HK-2 (cell line): ENCODE results near the gene LGALS14.
"Not testable (repeated sequence)": the region's sequence is repeated elsewhere in the genome, so short reads cannot be mapped to it uniquely, and the experiment has no call there.

Source experiments
- DNase-seq: peaks from one replicate; pipeline ENCODE4 v3.0.0-alpha.2; 2018; ENCODE audit not compliant: unreplicated experiment

Gene LGALS14

DNA sequence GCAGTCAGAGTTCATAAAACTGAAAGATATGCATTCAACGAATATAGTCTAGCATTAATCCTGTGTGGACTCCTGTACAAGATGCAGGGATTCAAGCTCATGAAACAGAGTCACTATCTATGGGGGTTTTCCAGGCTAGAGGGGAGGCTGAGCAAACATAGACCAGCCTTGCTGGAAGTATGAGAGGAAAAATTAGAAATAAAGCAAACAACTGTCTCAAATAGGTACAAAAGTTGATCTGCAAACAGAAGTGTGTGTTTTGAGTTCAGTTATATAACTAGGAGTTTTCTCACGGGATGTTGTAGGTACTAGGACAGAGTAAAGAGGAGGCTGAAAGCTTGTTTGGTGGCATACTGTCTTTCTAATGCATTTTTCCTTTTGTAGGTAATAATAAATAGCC is 8.5 kb upstream of the LGALS14 start:
- DNase-seq = no peak

DNA sequence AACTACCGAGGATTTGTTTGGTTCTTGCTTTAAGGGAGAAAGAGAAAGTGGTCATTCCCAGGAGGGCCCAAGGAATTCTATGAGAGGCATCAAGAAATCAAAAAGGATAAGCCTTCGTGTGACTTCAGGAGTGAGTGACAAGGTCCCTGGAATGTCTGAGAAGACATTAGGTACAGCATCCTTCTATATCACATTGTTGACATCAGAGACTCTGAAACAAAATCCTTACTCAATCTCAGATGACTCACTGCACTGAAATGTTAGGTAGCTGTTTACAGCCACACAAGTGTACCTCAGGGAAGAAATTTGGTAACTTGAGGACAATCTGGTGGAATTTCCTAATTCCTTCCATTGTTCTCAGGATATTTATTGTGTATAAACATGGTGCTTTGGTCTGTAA is 7.9 kb upstream of the LGALS14 start:
- no peak for DNase-seq

- no peak for DNase-seq
Observed at GRCh38 chr19:39698535-39698934, 5.7 kb upstream of the LGALS14 start.

- no peak for DNase-seq
Observed at GRCh38 chr19:39701291-39701690, 3.0 kb upstream of the LGALS14 start.

DNA sequence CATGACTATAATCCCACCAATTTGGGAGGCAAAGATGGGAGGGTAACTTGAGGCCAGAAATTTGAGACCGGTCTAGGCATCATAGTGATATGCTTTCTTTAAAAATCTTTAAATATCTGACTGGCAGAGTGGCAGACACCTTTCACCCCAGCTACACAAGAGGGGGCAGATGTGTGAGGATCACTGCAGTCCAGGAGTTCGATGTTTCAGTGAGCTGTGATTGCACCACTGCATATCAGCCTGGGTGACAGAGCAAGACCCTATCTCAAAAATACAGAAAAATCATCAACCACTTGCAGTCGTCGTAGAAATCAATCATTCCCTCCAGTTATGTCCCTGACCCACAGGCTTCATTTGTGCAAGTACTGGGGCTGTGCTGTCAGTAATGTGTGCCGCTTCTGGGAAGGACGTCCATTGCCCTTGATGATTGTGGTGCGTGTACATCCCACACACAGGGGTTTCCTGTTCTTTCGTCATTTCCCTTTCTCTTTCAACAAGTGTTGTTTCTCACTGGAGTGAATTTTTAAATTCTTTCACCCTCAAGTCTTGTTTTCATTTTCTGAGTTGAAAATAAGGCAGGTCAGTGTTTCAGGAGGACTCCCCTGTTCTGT is 1.4 kb downstream of the LGALS14 start:
- DNase-seq = no peak

- DNase-seq = no peak
Observed at GRCh38 chr19:39708594-39708993, 4.3 kb downstream of the LGALS14 start.

GRCh38 chr19:39709026-39709872 is 5.0 kb downstream of the LGALS14 start:
- no peak for DNase-seq

- no peak for DNase-seq
Observed at GRCh38 chr19:39710333-39710890, 6.1 kb downstream of the LGALS14 start.

DNA sequence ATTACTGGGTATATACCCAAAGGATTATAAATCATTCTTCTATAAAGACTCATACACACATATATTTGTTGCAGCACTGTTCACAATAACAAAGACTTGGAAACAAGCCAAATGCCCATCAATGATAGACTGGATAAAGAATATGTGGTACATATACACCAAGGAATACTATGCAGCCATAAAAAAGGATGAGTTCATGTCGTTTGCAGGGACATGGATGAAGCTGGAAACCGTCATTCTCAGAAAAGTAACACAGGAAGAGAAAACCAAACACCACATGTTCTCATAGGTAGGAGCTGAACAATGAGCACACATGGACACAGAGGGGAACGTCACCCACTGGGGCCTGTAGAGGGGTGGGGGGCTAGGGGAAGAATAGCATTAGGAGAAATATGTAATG is 15.9 kb downstream of the LGALS14 start:
- not testable (repeated sequence) for DNase-seq

- DNase-seq = no peak
Observed at GRCh38 chr19:39725995-39726394, 21.7 kb downstream of the LGALS14 start.

DNA sequence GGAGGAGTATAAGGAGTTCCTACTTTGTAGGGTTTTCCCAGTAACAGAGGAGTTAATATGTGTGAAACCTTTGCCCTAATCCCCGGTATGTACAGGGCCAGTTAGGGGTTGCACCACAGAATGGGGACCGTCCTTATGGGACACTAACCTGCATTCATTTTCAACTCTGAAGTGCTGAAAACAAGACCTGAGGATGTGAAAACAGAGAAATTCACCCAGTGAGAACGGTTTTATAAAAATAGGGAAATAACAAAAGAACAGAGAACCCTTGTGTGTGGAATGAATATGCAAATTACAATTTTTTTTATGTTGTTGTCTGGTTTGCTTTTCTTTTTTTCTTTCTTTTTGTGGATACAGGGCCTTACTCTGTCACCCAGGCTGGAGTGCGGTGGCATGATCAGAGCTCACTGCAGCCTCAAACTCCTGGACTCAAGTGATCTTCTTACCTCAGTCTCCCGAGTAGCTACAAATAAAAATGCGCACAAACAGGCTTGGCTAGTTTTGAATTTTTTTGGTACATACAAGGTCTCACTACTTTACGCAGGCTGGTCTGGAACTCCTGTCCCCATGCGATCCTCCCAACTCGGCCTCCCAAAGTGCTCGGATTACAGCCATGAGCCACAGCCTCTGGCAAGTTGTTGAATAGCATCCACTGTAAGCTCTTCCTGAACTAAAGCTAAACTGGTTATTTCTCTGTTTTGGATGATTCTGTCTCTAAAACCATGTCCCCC is 23.0 kb downstream of the LGALS14 start:
- DNase-seq = no peak

DNA sequence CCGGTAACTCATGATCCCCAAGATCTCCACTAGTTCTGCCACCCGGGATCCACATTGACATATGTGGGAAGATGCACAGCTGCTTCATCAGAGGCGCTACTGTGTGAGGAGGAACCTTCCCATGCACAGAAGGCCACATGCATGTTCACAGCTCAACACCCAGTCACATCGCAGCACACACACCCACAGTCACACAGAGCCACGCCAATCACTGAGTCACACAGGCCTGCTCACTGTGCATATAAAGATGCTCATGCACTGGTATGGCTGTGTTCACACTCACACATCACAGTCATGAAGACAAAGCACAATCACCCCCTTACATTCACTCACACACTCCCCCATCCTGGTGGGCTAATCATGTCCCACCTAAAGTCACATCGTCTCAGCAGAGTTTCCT is 23.8 kb downstream of the LGALS14 start:
- DNase-seq = no peak

DNA sequence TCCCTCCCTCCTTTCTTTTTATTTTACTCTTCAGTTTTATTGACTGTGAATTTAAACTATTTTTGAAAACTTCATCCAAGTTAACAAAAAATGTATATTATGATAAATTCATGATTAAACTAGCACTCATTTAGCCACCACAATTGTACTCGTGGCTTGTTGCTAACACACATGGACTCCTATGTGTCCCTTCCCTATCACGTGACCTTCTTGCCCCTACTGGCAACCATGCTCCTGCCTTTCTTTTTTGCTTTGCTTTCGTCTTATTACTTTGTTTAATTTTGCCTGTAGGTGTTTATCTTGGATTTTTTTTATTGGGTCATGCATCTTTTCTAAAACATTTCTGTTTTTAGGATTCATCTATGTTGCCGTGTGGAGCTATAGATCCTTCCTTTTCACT is 25.3 kb downstream of the LGALS14 start:
- DNase-seq = no peak

GRCh38 chr19:39731685-39732084 is 27.4 kb downstream of the LGALS14 start:
- DNase-seq = no peak

- DNase-seq = no peak
Observed at GRCh38 chr19:39733841-39734240, 29.6 kb downstream of the LGALS14 start.

DNA sequence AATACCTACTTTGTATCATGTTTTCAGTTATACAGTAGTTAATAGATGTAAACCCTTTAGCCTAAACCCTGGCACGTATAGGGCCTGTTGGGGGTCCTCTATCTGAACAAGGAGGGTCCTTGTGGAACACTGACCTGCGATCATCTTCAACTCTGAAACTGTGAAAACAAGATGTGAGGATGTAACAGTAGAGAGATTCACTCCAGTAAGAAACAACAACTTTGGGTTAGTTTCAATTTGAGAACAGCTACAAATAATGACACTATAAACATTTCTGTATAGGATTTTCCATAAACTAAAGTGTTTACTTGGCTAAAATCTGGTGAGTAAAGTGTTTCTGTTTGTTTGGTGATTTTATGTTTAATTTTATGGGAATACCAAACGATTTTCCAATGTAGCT is 31.4 kb downstream of the LGALS14 start:
- DNase-seq = no peak

DNA sequence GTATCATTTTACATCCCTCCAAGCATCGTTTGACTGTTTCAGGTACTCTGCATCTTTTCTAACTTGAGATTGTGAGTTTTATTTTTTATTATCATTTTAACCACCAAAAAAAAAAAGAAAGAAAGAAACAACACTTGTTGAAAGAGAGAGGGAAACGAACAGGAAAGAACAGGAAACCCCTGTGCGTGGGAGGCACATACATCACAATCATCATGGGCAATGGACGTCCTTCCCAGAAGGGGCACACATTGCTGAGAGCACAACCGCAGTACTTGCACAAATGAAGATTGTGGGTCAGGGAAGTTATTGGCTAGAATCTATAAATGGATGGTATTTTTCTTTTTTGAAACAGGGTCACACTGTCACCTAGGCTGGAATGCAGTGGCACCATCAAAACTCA is 31.8 kb downstream of the LGALS14 start:
- no peak for DNase-seq

- DNase-seq = no peak
Observed at GRCh38 chr19:39737351-39737750, 33.1 kb downstream of the LGALS14 start.

- DNase-seq = no peak
Observed at GRCh38 chr19:39737891-39738290, 33.6 kb downstream of the LGALS14 start, which contains the start of gene CLC. Gene CLC, minus strand, starts transcription at chr19:39738029. Its CDS starts 77 bp downstream, at chr19:39737952.

- DNase-seq = no peak
Observed at GRCh38 chr19:39738814-39739213, 34.5 kb downstream of the LGALS14 start.

DNA sequence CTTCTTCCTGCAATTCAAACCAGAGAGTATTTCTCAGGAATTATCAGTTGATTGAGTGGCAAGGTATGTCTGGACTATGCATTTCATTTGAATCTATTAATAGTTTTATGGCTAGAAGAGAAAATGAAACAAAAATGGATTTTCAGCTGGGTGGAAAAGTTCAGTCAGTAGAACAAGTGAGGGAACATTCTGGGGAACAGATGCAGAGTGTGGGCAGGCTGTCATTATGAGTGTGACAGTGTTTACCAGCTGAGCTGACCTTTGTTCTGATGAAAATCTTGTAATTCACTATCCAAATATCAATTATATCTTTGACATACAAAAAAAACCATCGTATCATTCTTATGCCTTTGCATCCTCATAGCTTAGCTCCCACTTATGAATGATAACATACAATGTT is 36.1 kb downstream of the LGALS14 start:
- no peak for DNase-seq

- no peak for DNase-seq
Observed at GRCh38 chr19:39745643-39746042, 41.4 kb downstream of the LGALS14 start.
